Hippocampal formation (tissue), 2 donors: ENCODE measurements around the gene CELF6.

Experiments used
- DNase-seq, 2 donors: peaks; one replicate each; lab custom pipeline; 2025; lab: John Stamatoyannopoulos, UW

The CELF6 gene

GRCh38 chr15:72319985-72320671 is at the start of gene CELF6:
Gene CELF6, minus strand, starts transcription at chr15:72320157. Its CDS starts 283 bp downstream, at chr15:72319874.
- peak; percentile 59 to 60 for DNase-seq

GRCh38 chr15:72368899-72369298 is 48.9 kb upstream of the CELF6 start:
- DNase-seq = no peak

- no peak for DNase-seq
Observed at GRCh38 chr15:72368325-72368724, 48.4 kb upstream of the CELF6 start.

GRCh38 chr15:72365844-72366243 is 45.9 kb upstream of the CELF6 start:
- no peak for DNase-seq

- no peak for DNase-seq
Observed at GRCh38 chr15:72361176-72361575, 41.2 kb upstream of the CELF6 start.

GRCh38 chr15:72358650-72359171 is 38.8 kb upstream of the CELF6 start:
- DNase-seq = no peak

GRCh38 chr15:72358121-72358520 is 38.2 kb upstream of the CELF6 start:
- no peak for DNase-seq

GRCh38 chr15:72354496-72354895 is 34.5 kb upstream of the CELF6 start:
- DNase-seq = no peak

- no peak for DNase-seq
Observed at GRCh38 chr15:72353266-72353665, 33.3 kb upstream of the CELF6 start.

GRCh38 chr15:72345806-72346205 is 25.8 kb upstream of the CELF6 start:
- no peak for DNase-seq

- no peak for DNase-seq
Observed at GRCh38 chr15:72345280-72345679, 25.3 kb upstream of the CELF6 start.

GRCh38 chr15:72344602-72345001 is 24.6 kb upstream of the CELF6 start:
- no peak for DNase-seq

- DNase-seq = no peak
Observed at GRCh38 chr15:72342385-72342784, 22.4 kb upstream of the CELF6 start.

- DNase-seq = no peak
Observed at GRCh38 chr15:72341361-72341760, 21.4 kb upstream of the CELF6 start.

GRCh38 chr15:72340366-72340765 is 20.4 kb upstream of the CELF6 start:
- no peak for DNase-seq

- peak in 1 of 2 donors; percentile 53 for DNase-seq
Observed at GRCh38 chr15:72339777-72340177, 19.8 kb upstream of the CELF6 start.

GRCh38 chr15:72338617-72339321 is 18.8 kb upstream of the CELF6 start:
- no peak for DNase-seq

- DNase-seq = no peak
Observed at GRCh38 chr15:72338148-72338547, 18.2 kb upstream of the CELF6 start.

- no peak for DNase-seq
Observed at GRCh38 chr15:72334842-72335241, 14.9 kb upstream of the CELF6 start.

- no peak for DNase-seq
Observed at GRCh38 chr15:72331021-72331420, 11.1 kb upstream of the CELF6 start.

GRCh38 chr15:72323752-72324151 is 3.8 kb upstream of the CELF6 start:
- DNase-seq = no peak

GRCh38 chr15:72319360-72319984 is 485 bp downstream of the CELF6 start:
- peak in 1 of 2 donors; percentile 60 for DNase-seq

GRCh38 chr15:72318408-72318942 is 1.5 kb downstream of the CELF6 start:
- no peak for DNase-seq
